Stimulated activated CD8-positive, alpha-beta memory T cell treated with anti-CD3 and anti-CD28 coated beads, Interleukin-7, amount 100 ng/mL, for 4 hours (primary cell): Measurements from ENCODE around the gene PRPF6.
"Not testable (repeated sequence)": the region's sequence is repeated elsewhere in the genome, so short reads cannot be mapped to it uniquely, and the experiment has no call there.

Experiments used
- DNase-seq, 2 donors: peaks; one replicate each; pipeline ENCODE4 v3.0.0-alpha.2; 2020; ENCODE audit warnings: low read depth in 2 of 2

PRPF6 gene

DNA sequence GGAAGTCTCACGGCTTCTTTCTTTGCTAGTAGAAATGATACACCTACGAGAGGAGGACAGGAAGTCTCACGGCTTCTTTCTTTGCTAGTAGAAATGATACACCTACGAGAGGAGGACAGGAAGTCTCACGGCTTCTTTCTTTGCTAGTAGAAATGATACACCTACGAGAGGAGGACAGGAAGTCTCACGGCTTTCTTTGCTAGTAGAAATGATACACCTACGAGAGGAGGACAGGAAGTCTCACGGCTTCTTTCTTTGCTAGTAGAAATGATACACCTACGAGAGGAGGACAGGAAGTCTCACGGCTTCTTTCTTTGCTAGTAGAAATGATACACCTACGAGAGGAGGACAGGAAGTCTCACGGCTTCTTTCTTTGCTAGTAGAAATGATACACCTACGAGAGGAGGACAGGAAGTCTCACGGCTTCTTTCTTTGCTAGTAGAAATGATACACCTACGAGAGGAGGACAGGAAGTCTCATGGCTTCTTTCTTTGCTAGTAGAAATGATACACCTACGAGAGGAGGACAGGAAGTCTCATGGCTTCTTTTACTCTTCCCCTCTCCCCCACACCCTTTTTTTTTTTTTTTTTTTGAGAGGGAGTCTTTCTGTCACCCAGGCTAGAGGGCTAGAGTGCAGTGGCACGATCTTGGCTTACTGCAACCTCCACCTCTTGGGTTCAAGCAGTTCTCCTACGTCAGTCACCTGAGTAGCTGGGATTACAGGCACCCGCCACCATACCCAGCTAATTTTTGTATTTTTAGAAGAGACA is 31.6 kb downstream of the PRPF6 start:
- DNase-seq = not testable (repeated sequence)

DNA sequence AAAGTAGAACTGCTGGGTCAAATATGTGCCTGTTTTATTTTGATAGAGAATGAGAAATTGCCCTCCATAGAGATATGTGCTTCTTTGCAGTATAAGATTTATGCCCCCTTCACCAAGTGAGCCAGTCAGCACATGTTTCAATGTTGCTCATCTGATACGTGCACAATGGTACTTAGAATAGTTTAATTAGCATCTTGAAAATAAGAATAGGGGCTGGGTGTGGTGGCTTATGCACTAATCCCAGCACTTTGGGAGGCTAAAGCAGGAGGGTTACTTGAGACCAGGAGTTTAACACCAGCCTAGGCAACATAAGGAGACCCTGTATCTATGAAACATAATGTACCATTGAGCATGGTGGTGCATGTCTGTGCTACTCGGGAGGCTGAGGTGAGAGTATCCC is 34.7 kb downstream of the PRPF6 start:
- no peak for DNase-seq

DNA sequence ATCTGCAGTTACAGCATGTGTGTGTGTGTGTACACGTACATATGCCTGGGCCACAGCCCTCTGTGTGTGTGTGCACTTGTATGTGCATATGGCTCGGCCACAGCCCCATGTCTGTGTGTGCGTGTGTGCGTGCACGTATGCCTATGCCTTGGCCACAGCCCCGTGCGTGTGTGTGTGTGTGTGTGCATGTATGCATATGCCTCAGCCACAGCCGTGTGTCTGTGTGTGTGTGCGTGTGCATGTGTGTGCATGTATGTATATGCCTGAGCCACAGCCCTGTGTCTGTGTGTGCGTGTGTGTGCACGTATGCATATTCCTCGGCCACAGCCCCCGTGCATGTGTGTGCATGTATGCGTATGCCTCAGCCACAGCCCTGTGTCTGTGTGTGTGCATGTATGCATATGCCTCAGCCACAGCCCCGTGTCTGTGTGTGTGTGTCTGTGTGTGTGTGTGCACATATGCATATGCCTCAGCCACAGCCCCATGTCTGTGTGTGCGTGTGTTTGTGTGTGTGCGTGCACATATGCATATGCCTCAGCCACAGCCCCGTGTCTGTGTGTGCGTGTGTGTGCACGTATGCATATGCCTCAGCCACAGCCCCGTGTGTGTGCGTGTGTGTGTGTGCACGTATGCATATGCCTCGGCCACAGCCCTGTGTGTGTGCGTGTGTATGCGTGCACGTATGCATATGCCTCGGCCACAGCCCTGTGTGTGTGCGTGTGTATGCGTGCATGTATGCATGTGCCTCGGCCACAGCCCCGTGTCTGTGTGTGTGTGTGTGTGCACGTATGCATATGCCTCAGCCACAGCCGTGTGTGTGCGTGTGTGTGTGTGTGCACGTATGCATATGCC is 40.4 kb downstream of the PRPF6 start:
- no peak for DNase-seq

DNA sequence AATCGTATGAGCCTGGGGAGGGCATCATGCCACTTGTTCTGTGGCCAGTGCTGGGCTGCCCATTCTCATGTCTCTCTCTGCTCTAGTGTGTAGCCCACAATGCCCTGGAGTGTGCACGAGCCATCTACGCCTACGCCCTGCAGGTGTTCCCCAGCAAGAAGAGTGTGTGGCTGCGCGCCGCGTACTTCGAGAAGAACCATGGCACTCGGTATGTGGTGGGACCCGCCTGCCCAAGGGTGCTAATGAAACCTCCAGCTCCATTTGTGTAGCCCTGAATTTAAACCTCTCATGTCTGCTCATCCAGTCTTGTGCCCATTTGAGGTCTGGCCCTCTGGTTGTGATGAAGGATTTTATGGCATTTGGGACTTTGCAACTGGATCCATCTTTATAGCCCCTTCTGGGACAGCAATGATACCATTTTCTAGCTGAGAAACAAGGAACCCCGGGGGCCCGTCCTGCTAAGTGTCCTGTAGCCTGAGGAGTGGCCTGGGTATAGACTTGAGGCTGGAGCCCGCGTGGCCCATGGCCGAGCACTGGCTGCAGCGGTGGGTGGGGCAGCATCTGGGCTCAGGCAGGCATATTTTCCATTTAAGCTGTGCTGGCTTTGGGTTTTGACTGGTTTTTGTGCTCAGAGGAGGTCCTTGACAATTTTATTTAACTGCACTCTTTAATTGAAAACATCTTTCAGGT is 41.9 kb downstream of the PRPF6 start:
- no peak for DNase-seq

DNA sequence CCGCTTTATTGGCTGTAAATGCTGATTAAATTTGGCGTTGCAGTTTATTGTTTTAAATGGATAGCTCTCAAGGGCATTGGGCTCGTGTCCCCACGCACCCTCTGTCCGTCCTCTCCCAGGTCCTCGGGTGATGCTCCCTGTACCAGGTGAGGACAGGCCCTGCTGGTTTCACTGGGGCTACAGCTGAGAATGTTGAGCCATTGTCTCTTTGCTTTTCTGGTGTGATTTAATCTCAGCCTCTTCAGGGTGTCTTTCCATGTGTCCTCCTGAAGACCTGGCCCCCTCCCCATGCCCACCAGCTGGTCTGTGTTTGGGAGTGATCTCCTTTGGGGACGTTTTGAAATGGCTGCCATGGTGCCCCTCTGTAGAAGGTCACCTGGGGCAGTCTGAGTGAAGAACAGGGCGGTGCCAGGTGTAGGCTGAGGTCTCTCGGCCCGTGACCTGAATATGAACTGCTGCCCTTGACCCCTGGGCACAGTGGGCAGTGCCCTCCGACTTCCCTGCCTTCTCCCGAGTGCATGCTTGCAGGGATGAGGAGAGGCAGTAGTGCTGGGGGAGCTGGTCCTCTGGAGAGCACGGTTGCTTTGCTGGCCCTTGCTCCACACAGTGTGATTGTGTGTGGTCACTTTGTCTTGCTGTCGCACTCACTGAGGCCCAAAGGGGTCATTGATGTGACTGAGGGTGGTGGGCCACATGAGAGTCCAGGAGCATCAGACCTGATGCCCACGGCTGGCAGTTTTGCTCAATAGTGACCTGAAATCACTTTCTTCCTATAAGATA is 42.6 kb downstream of the PRPF6 start:
- no peak for DNase-seq

DNA sequence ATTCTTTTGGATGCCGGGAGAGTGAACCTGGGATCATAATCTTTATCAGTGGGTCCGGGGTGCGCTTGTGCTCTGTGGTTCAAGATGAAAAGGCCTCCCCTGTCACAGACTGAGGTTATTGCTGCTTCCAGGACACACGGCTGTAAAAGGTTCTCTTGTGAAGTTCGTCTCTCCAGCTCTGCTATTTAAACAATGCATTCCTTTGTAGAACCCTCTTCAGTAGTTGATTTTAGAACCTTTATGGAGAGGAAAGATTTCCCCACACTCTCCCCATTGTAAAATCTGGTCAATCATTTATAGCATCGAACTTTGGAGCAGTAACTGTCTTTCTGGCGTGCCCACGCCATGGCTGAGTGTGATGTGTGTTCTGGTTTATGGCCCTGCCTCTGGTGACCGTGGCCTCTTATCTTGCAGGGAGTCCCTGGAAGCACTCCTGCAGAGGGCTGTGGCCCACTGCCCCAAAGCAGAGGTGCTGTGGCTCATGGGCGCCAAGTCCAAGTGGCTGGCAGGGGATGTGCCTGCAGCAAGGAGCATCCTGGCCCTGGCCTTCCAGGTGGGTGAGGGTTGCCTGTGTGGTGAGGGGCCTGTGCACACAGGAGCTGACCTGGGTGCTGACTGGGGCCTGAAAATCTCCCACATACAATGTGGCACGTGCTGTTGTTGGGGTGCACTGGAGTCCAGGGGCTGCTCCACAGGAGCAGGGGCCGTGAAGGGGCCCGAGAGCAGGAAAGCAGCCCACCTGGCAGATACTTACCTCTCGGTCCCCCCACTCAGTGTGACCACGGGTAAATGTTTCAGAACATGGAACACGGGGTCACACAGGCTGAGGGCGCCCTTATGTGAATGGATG is 43.4 kb downstream of the PRPF6 start:
- no peak for DNase-seq

DNA sequence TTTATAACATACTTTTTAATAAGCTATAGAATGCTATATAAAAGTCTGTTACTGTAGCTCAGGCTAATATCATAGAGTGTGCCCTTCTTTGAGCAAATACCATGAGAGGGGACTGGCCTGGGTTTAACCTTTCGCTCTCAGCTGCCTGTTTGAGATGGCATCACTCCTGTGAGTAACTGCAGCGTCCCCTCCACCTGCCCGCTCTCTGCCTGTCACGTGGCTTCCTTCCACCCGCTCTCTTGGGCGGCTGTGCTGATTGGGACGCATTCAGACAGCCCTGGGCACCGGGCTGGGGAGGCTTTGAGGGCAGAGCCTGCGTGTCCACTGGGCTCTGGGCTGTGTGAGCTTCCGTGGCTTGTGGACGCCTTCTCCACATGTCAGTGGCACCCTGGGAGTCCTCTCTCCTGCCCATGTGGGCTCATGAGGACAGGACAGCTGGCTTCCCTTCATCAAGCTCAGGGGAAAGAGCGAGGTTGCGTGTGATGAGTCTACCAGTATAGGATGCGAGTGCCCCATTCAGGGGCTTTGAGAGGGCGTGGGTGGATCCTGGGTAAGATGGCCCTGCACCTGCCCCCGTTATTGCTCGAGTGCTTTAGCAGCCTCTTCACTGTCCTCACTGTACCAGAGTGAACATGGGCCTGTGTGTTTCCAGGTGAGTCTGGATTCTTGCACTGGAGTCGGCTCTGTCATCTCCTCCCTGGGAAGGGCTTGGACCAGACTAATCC is 44.3 kb downstream of the PRPF6 start:
- DNase-seq = no peak

DNA sequence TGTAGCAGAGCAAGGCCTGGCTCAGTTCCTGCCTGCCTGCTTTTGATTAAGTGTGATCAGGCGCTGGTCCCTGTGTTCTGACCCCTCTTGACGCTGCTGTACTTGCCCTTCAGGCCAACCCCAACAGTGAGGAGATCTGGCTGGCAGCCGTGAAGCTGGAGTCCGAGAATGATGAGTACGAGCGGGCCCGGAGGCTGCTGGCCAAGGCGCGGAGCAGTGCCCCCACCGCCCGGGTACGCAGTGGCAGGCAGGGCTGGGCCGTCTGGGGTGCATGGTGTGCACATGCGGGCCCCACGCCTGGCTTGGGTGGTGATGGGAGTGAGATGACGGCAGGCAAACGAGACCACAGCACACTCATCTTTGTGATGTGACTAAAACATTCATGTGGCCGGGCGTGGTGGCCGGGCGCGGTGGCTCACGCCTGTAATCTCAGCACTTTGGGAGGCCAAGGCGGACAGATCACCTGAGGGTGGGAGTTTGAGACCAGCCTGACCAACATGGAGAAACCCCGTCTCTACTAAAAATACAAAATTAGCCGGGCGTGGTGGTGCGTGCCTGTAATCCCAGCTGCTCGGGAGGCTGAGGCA is 45.0 kb downstream of the PRPF6 start:
- no peak for DNase-seq

DNA sequence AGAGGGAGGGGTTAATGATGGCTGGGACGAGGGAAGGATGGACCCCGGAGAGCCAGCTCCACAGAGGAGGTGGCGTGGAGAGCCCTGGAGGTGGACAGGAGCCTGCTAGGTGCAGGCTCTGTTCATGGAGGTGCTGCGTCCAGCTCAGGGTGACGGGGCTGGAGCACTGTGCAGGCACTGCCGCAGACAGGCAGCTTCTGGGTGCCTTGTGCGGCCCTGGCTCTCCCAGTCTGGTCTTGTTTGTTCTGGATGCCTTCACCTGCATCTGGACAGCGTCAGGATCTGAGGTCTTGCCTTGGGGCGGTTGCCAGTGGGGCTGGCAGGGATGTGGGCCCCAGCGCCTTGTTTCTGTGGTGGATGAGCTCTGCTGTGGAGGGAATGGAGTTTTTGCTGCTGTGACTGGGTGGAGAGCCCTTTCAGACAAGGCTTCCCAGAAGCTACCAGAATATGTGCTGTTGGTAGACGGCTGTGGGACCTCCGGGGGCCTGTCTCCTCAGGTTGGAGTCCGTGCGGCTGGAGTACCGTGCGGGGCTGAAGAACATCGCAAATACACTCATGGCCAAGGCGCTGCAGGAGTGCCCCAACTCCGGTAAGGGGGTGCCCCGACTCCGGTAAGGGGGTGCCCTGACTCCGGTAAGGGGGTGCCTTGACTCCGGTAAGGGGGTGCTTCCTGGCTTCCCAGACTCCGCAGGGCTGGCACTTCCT is 47.2 kb downstream of the PRPF6 start:
- DNase-seq = no peak

DNA sequence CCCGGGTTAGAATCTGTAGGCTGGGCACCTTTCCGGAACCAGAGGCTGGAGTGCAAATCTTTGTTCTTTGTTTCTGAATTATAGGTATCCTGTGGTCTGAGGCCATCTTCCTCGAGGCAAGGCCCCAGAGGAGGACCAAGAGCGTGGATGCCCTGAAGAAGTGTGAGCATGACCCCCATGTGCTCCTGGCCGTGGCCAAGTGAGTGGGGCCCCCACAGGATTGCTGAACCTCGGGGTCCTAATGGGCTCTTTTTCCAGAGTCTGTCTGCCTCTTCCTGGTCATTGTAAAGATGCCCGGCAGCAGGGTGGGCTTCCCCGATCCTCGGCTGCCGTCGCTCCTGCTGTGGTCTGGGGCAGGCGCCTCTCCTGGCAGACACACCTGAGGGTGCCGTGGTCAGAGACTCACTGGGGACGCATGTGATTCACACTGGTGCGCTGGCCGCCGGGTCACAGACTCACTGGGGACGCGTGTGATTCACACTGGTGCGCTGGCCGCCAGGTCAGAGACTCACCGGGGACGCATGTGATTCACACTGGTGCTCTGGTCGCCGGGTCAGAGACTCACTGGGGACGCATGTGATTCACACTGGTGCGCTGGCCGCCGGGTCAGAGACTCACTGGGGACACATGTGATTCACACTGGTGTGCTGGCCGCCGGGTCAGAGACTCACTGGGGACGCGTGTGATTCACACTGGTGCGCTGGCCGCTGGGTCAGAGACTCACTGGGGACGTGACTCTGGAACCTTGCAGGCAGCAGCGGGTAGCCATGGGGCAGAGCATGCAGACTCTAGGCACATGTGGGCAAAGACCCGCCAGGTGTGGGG is 48.6 kb downstream of the PRPF6 start:
- no peak for DNase-seq

DNA sequence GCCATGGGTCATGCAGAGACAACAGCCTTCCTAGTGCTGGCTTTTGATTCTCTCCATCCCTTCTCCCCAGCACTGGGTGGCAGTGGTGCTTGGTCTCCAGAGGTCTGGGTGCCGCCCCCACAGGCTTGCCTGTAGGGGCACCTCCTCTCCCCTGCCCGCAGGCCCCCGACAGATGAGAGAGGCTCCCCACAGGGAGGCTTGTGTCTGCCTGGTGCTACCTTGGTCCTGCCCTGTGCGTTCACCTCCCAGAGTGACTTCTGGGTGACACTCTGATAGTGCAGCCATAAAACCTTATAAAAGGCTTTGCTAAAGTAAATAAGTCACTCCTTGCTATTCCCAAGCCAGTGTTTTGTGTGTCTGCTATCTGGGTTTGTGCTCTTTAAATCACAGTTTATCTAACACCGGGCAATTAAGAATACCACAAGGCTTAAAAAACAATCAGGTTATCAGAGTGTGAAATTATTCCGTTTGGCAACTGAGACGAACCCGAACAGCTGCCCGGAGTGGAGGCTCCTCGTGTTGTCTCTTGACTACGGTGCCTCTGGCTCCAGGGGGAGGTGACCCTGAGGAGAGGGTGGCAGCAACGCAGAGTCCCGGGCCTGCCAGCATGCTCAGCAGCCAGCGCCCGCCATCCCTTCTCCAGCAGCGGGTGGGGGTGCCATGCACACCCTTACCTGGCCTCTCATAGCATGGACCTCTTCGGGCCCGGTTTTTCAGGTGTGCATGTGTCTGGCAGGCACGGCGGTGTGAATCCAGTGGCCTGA is 49.6 kb downstream of the PRPF6 start:
- no peak for DNase-seq

DNA sequence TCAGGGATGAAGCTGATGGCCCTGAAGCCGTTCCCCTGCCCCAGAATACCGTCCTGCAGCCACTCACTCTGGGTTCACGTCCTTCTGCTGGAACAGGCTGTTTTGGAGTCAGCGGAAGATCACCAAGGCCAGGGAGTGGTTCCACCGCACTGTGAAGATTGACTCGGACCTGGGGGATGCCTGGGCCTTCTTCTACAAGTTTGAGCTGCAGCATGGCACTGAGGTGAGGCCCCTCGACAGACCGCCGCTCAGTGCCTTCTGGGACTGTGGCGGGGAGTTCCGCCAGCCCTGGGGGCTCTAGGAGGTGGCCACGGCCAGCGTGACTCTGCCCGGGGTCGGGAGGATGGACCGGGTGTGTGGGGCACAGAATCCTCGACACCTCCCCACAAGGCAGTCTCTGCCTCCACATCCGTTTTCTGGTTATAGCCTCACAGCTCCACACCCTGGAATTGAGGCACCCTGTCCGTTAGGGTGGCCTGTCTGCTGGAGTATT is 50.9 kb downstream of the PRPF6 start:
- no peak for DNase-seq

DNA sequence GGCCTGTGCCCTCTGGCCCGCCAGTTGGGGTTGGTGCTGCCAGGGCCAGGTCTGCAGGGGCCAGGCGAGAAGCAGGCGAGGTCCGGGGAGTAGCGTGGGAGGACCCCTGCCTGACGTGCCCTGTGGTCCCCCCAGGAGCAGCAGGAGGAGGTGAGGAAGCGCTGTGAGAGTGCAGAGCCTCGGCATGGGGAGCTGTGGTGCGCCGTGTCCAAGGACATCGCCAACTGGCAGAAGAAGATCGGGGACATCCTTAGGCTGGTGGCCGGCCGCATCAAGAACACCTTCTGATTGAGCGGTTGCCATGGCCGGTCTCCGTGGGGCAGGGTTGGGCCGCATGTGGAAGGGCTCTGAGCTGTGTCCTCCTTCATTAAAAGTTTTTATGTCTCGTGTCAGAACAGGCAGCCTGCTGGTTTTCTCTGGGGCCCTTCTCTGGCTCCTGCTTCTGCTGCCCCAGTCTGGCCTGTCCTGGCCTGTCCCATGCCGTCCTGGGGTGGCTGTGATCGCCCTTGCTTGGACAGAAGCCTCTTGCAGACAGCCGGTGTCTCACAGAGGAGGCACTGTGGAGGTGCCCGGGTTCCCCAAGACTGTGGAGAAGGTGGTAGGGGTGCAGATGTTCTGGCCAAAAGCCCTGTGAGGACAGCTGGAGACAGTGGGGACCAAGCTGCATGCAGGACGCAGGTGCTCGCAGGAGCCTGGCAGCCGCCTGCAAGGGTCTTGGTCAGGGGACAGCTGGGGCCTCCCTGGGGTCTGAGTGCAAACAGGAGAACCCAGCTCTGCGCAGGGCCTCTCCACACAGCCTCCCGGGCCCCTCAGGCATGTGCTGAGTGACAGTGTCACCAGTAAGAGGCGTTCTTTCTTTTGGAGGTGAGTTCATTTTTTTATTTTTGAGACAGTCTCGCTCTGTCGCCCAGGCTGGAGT is 52.0 kb downstream of the PRPF6 start:
- no peak for DNase-seq

DNA sequence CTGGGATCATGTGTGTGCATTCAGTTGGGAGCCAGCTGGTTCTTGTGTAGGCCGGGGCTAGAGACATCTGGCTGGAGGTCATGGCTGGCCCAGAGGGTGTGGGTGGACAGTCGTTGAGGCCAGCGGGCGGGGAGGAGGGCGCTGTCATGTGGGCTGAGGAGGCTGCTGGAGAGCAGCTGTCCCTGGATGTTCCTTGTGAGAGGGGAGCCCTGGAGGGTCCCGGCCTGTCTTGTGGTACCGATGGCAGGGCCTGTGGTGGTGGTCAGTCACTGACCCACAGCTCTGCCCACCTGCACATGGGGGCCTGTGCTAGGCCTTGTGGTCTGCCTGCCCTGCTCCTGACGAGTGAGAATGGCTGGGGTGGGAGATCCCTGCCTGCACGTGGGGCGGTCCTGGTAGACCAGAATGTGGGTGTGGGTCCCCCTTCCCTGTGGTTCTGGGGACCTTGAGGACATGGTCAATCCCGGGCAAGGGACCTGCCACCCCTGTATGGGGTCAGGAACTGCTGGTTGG is 53.1 kb downstream of the PRPF6 start:
- DNase-seq = no peak

DNA sequence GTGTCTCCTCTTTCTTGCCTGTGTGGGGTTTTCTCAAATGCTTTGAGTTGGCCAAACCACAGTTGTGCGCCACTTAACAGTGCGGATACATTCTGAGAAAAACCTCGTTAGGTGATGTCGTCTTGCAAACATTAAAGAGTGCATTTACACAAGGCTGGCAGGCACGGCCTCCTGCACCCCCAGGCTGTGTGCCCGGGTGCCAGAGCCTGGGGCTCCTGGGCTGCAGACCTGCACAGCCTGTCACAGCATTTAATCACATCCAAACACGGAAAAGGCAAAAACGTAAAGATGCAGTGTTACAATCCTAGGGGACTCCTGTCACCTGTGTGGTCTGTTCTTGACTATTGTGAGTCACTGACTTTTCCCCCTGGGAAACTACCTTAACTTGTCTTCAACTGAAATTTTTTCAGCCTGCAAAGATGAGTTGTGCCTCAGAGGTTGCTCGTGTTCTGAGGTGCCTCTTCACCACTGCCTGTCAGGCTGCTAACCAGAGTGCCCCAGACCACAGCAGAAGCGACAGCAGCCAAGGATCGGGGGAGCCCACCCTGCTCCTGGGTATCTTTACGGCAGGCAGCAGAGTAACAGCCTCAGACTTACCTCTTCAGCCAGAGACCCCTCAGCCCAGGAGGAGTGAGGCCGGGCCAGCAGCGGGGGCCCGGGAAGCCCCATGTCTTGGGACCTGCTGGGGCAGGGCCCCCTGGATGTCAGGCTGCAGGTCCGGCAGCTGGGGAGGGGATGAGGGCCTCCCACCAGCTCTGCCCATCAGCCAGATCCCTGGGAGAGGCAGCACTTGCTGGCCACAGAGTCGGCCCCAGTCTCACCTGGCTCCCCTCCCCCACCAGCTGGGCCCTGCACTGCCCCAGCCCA is 54.4 kb downstream of the PRPF6 start:
- DNase-seq = peak in 1 of 2 donors; percentile 21
